Measurements from ENCODE around the gene WDR62.

WDR62 gene

DNA sequence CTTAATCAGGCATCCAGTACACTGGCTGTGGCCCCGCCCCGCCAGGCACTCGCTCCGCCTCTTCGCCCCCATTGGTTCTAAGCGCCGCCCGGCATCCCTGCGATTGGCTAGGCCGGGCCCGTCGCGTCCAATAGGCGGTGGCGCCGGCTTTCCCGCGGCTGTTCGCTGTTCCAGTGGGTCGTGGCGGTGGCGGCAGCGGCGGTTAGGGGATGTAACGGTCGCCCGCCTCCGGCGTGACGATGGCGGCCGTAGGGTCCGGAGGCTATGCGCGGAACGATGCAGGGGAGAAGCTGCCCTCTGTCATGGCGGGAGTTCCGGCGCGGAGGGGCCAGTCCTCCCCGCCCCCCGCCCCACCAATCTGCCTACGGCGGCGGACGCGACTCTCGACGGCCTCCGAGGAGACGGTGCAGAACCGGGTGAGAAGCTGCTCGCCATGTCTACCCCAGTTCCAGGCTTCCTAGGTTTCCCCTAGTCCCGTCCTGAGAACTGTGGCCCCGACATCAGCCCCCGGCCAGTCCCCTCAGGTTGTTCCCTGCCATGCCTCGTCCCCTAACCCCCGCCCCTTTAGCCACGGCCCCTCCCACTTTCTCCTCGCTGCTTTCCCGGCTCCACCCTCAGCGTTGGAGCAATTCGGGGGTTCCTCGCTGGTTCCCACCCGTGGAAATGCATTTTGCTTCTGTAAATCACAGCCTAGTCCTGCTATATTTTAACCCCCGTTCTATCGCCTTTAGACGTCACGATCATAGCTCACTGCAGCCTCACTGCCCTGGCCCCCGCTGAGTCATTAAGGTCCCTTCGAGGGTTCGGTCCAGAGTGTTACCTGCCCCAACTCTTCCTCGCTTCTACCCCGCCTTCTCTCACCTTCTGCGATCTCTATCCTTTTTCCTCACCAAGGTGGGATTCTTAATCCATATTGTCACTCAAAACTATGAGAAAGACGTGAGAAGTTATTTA is at the start of gene WDR62:
Gene WDR62 (plus strand): TSS at position 165 of the 954 bp plus-strand sequence. CDS start 75 bp downstream, at position 240.
- peak; percentile 26 for DNase-seq (ENCODE audit: low spot score)

DNA sequence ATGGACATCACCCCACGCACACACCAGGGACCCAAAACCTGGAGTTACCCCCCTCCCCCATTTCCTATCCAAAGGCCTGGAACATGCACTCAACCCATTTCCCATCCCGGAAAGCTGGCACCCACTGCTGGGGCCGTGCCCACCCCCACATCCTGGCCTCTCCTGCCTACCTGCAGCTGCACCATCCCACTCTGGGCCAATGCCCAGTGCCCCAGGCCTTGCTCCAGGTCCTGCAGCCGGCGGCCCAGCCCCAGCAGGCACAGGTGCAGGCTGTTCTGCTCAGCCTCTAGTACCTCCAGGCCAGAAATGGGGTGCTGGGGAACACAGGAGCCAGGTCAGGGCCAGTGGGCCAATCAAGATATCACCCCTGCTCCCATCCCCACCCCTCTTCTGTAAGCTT is 47.7 kb upstream of the WDR62 start:
- DNase-seq (ENCODE audit: low spot score), result no peak

DNA sequence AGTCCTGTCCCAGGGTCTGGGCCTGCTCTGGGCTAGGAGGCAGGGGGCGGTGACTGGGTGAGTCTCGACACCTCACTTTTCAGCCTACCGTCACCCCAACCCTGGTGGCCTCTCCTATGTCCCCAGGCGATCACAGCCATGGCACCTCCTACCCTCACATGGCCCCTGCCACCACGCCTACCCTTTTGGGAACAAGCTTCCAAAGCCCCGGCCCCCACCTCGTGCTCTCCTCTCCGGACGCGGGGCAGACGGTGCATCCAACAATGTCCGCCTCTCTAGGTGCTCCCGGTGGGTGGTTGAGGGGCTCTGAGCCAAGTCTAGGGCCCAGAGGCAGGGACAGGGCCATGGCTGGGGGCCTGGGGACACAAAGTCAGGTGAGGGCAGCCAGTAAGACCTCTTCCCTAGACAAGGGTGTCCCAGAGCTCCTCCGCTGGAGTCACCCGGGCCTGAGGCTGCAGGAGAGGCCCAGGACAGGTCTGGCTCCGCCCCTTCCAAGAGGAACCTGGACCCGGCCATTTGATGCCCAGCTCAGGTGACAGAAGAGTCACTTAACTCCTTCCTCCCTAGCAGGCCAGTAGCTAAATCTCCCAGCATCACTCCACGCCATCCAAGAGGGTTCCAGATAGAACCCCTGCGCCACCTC is 46.2 kb upstream of the WDR62 start, which contains the start of gene SYNE4:
Gene SYNE4 (minus strand): TSS at position 478 of the 643 bp plus-strand sequence. CDS start 132 bp downstream, at position 346.
- DNase-seq (ENCODE audit: low spot score), result peak; percentile 93

DNA sequence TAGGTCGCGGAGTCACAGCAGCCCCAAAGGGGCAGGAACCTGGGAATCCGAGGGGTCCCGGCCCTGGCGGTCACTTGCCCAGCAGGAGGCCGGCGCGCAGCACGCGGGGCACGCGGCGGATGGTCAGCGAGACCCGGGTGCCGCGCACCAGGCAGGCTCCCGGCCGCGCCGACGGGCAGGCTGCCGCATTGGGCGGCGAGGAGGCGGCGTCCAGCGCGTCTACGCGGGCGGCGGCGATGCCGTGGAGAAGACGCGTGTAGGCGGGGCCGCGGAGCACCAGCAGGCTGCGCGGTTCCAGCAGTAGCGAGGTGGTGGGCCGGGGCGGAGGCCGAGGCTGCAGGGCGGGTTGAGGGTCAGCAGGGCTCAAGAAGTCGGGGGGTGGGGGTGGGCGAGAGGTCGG is 45.5 kb upstream of the WDR62 start:
- peak; percentile 68 for DNase-seq (ENCODE audit: low spot score)

DNA sequence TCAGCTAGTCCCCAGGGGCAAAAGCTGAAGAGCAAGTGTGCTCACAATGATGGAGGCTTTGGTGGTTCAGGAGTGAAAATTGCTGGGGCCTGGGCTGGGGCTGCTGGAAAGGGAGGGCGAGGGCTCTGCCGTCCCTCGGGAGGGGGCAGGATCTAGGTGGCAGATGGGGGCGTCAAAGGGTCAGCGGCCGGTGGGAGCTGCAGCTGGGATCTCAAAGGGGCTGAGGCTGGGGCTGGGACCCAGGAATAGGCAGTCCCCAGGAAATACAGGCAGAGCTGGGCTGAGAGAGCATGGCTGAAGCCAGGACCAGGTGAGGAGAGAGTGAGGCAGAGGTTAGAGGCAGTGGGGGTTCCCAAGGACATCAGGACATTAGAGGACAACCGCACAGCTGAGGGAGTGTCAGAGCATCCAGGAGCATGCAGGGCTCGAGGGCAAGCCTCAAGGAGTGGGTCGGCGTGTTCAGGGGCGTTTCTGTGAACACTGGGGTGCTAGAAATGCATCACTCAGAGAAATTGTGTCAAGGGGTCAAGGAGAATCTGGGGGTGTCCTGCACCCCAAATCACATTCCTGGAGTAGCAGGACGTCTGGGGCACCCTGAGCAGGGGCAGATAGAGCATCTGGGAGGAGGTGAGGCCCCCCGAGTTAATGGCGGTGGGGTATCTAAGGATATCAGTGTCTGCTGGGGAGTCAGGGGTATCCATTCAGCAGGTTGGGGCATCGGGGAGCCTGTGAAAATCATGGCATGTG is 44.9 kb upstream of the WDR62 start:
- DNase-seq (ENCODE audit: low spot score), result no peak

DNA sequence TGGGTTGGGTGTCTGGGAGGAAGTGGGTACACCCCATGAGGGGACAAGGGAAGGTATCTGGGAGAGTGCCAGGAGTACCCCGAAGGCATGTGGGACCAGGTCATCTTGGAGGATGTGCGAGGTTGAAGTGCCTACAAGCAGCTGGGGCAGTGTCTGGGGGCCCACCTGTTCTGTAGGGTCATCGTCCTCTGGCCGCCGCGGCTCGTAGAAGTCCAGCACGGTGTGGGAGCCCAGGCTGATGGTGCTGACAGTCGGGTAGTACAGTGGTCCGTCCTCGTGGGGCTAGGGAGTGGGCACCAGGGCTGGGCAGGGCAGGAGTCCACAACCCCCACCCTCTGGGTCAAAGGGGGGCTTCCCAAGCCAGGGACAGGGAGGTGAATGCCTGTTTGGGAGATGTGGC is 44.3 kb upstream of the WDR62 start:
- DNase-seq (ENCODE audit: low spot score), result no peak

DNA sequence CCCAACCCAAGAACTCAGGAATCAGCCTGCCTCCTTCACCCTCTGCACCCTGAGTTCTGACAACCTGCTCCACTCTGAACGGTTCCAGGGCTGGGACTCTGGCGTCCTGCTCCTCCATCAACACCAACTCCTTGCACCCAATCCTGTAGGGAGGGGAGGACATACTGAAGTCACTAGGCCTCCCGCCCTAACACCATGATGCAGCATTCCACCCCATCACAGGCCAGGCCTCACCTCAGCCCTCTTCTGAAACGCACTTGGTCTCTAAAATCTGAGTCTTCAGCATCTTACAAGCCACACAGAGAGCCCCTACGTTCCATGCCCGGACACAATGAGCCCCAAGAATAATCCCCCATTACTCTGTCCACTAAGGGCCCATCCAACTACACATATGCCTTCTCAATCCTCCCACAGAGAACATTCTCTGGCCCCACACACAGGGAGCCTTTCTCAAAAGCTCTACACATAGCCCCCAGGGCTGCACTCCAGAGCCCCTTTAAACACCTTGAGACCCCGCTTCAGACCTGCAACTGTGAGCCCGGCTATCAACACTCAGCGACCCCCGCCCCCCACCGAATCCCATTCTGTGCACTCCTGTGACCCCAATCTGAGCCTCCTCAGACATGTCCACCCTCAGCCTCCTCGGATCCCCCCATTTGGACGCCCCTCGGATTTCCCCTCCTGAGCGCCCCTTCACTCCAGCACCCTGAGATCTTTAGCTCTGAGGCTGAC is 41.3 kb upstream of the WDR62 start:
- DNase-seq (ENCODE audit: low spot score), result no peak

DNA sequence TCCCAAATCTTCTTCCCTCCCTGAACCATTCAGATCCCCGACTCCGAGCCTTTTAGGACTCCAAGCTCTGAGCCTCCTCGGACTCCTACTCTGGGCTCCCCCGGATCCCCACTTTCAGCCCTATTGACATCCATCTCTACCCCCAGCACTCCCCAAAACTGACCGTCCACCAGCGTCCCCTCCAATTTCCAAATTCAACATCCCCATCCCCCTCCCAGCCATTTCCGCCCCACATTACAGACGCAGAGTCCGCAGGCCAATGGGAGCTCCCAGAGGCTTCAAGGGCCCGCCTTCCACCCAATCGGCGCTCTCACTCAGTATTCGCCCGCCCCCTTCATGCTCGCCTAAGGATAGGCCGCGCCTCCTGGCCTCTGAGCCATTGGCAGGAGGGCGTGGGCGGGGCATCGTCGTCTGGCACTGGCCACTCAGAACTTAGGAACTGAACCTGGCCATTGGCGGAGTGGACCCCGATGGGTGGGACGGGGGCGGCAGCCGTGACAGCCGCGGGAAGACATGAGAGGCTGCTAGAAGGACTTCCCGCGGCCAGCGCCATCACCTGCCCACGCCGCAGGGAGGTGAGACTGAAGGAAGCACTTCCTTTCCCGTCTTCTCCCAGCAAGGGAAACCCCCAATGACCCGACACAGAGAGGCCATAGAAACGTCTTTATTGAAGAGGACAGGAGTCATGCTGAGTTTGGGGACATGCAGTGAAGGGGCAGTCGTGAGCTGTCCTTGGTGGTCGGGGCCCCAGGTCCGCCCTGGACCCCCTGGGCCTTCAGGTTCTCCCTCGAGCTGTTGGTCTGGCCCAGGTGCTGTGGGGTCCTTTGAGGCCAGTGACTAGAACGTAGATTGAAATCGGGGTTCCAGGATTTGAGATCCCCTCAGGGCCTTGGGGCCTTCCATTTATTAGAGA is 40.4 kb upstream of the WDR62 start, which contains the start of gene ALKBH6:
Gene ALKBH6 (minus strand): TSS at position 202 of the 913 bp plus-strand sequence. CDS start 816 bp downstream, outside the sequence.
- peak; percentile 100 for DNase-seq (ENCODE audit: low spot score)

DNA sequence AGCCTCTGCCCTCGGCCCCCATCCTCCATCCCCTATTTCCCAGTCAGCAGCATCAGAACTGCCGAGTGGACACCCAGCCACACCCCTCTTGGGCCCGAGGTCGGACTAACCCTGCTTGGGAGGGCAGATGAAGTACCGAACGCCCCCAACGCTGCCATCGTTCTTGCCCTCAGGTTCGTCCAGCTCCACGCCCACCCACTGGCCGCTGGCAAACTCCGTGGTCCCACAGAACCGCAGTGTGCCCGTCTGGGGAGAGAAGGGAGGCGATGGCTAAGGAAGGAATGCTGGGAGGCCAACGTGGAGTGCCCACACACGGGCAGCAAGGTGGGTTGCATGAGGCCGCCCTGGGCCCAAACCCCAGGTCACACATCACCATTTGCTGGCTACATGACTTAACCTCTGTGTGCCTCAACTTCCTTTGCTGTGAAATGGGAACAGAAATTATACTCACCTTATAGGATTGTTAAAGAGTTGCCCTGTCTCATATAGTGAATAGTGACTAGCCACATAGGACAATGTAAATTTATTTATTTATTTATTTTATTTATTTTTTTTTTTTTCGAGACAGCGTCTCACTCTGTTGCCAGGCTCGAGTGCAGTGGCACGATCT is 35.5 kb upstream of the WDR62 start:
- DNase-seq (ENCODE audit: low spot score), result no peak

DNA sequence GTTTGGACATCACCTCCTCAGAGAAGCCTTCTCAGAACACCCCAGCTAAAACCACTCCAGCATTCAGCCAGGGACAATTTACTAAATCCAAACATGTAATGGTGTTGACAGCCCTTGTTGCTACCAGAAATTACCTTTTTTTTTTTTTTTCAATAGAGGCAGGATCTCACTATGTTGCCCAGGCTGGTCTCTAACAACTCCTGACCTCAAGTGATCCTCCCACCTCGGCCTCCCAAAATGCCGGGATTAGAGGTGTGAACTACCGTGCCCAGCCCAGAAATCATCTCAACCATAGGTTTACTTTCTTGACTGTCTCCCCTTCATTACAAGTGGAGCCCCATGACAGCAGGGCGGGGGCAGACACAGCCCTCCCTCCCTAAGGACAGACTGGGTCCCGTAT is 31.3 kb upstream of the WDR62 start:
- no peak for DNase-seq (ENCODE audit: low spot score)

DNA sequence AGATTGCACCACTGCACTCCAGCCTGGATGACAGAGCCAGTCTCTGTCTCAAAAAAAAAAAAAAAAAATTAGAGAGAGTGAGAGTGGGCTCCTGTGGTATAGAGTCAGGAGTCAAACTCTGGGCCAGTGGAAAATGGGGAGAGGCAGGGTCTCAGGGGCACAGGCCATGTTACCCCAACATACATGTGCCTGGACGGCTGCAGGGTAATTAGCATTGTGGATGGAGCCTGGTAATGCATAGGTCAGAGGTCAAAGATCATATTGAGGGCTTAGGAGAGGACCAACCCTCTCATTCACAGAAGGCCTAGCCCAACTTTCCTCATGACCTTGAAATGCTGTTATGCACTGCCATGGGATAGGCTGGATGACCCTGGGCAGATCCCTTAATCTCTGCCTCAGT is 29.2 kb upstream of the WDR62 start:
- no peak for DNase-seq (ENCODE audit: low spot score)

DNA sequence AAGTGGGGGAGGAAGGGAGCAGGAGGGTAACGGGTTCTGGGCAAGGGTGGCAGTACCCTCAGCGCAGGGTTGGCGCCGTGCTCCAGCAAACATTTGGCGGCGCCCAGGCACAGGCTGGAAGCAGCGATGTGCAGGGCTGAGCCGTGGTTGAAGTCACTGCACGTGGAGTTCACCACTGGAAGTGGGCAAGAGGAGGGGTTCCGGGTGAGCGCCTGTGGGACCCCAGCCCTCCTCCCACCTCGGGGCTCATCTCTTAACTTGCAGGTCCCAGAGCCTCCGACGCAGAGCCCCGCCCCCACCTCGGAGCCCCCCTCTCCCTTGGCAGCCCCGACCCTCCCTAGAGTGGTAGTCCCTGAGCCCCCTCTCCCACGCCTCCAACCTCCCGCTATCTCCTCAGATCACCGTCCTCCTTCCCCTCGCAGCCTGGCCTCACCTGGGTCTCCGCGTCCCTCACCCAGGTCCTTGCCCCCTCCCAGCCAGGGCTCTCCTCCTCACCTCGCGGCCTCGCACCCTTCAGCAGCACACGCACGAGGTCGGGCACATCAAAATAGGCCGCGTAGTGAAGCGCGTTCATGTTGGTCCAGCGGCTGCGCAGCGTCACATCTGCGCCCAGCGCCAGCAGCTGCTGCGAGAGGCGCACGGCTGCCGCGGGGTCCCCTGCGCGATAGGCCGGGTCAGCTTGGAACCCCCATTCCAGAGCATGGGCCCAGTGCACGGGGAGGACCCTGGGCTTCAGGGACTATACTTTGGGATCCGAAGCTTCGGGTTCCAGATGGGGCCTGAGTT is 28.4 kb upstream of the WDR62 start:
- DNase-seq (ENCODE audit: low spot score), result no peak

DNA sequence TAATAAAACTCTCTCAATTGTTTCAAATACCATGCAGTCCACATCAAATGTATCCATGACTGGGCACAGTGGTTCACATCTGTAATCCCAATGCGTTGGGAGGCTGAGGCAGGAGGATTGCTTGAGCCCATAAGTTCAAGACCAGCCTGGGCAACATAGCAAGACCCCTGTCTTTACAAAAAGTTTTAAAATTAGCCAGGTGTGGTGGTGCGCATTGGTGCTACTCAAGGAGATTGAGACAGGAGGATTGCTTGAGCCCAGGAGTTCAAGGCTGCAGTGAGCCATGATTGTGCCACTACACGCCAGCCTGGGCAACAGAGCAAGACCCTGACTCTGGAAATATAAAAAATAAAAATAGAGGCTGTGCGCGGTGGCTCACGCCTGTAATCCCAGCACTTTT is 27.0 kb upstream of the WDR62 start:
- DNase-seq (ENCODE audit: low spot score), result no peak

DNA sequence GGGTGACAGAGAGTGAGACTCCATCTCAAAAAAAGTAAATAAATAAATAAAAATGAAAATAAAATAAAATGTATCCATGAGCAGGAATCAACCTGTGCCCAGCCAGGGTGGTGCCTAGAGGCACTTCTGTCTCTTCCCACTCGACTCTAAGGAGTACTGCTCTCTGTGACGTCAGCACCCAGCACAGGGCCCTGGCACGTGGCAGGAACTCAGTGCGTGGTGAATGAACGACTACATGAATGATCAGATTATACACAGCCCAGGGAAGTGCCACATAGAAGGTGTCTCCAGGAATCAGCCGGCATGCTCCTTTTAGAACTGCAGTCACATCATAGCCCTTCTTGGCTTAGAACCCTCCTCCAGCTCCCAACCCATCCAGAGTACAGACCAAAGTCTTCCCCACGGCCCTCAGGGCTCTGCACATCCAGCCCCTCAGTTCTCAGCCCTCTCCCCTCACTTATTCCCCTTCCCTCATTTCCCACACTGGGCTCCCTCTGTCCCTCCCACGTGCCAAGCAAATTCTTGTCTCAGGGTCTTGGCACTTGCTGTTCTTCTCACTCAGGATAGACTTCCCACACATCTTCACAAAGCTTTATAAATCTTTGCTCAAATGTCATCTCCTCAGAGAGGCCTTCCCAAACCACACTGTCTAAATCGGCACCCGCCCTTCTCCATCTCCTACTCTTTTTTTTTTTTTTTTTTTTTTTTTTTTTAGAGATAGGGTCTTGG is 26.2 kb upstream of the WDR62 start:
- no peak for DNase-seq (ENCODE audit: low spot score)

DNA sequence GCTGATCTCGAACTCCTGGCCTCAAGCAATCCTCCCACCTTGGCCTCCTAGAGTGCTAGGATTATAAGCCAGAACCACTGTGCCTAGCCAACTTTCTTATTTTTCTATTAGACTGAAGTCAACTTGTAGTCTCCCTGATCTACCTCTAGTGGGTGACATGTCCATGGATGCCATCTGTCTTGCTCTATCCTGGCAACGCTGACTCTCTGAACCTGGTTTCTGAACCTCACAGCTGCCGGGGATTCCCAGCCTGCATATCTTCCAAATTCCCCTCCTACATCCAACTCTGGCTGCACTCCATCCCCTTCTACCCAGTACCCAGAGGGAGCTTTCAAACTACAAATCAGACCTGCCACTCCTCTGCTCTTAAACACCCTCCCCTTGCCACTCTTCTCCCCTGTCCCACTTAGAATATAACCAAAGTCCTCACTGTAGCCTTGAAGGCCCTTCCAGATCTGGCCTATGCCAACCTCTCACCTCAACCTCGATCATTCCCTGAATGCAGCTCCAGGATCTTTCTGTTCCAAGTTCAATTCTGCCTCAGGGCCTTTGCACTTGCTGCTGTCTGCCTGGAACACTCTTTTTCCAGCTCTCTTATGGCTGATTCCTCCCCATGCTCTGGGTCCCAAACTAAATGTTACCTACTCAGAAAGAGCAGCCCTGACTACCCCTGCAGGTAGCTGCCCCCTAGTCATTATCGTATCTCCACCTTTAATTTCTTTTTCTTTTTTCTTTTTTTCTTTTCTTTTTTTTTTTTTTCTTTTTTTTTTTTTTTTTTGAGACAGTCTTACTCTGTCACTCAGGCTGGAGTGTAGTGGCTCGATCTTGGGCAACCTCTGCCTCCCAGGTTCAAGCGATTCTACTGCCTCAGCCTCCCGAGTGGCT is 24.2 kb upstream of the WDR62 start:
- peak; percentile 77 for DNase-seq (ENCODE audit: low spot score)

DNA sequence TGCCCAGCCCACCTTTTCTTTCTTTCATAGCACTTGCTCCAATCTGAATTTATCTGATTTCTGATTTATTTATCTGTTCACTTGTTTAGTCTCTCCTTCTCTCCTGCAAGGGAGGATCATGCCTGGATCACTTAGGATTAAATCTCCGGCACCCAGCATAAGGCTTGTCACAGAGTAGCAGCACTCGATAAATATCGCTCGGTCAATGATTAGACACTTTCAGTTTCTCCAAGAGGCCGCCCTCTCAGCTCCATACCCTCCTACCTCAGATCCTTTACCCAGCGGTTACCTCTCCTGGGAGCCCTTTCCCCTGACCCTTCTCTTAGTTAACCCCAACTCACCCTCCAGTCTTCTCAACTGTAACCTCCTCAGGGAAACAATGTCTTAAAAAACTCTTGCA is 23.4 kb upstream of the WDR62 start:
- DNase-seq (ENCODE audit: low spot score), result no peak
